NCI-H2081 (cell line): ENCODE results near the gene L3MBTL1.

Source experiments
- DNase-seq, 2 experiments: peaks; one replicate each; lab custom pipeline; 2025; lab: John Stamatoyannopoulos, UW

Gene L3MBTL1

GRCh38 chr20:43506238-43506637 lies 1.3 kb upstream of the L3MBTL1 start:
- no peak for DNase-seq

GRCh38 chr20:43508106-43508505 lies 609 bp downstream of the L3MBTL1 start:
- DNase-seq = no peak

GRCh38 chr20:43508604-43509040 lies 1.1 kb downstream of the L3MBTL1 start:
- no peak for DNase-seq

GRCh38 chr20:43511879-43512278 lies 4.4 kb downstream of the L3MBTL1 start:
- DNase-seq = no peak

- no peak for DNase-seq
These were observed 6.0 kb downstream of the L3MBTL1 start for GRCh38 chr20:43513372-43513930.

GRCh38 chr20:43513931-43514647 lies 6.6 kb downstream of the L3MBTL1 start:
- DNase-seq = peak; percentile 91 to 96

- no peak for DNase-seq
These were observed 7.1 kb downstream of the L3MBTL1 start for GRCh38 chr20:43514648-43514999.

GRCh38 chr20:43515628-43516027 lies 8.1 kb downstream of the L3MBTL1 start:
- no peak for DNase-seq

GRCh38 chr20:43516251-43516824 lies 8.8 kb downstream of the L3MBTL1 start:
- DNase-seq = no peak

- no peak for DNase-seq
These were observed 12.7 kb downstream of the L3MBTL1 start for GRCh38 chr20:43520074-43520630.

- DNase-seq = no peak
These were observed 17.5 kb downstream of the L3MBTL1 start for GRCh38 chr20:43525021-43525420.

- no peak for DNase-seq
These were observed 20.9 kb downstream of the L3MBTL1 start for GRCh38 chr20:43528258-43528875.

GRCh38 chr20:43529051-43529450 lies 21.6 kb downstream of the L3MBTL1 start:
- no peak for DNase-seq

- DNase-seq = no peak
These were observed 22.1 kb downstream of the L3MBTL1 start for GRCh38 chr20:43529457-43530153.

- no peak for DNase-seq
These were observed 23.0 kb downstream of the L3MBTL1 start for GRCh38 chr20:43530321-43531090.

GRCh38 chr20:43531091-43531443 lies 23.6 kb downstream of the L3MBTL1 start:
- DNase-seq = no peak

GRCh38 chr20:43532416-43533055 lies 25.0 kb downstream of the L3MBTL1 start:
- no peak for DNase-seq

GRCh38 chr20:43533060-43533459 lies 25.6 kb downstream of the L3MBTL1 start:
- no peak for DNase-seq

- no peak for DNase-seq
These were observed 26.5 kb downstream of the L3MBTL1 start for GRCh38 chr20:43534016-43534415.

GRCh38 chr20:43534791-43535350 lies 27.4 kb downstream of the L3MBTL1 start:
- DNase-seq = no peak
